Panc1 (cell line): ENCODE results near the gene CCN6.

Experiments used
- POLR2AphosphoS5 ChIP-seq: IDR thresholded peaks from 2 replicates; pipeline ENCODE4 v1.6.1; 2012; ENCODE audit warnings: mild to moderate bottlenecking, low read depth, low read length, moderate library complexity
- TF ChIP-seq, protein P1 (sequence below): fragments of 450-650 bp; IDR thresholded peaks from 2 replicates; pipeline ENCODE4 v1.5.1; 2017; ENCODE audit warnings: mild to moderate bottlenecking

DNA sequence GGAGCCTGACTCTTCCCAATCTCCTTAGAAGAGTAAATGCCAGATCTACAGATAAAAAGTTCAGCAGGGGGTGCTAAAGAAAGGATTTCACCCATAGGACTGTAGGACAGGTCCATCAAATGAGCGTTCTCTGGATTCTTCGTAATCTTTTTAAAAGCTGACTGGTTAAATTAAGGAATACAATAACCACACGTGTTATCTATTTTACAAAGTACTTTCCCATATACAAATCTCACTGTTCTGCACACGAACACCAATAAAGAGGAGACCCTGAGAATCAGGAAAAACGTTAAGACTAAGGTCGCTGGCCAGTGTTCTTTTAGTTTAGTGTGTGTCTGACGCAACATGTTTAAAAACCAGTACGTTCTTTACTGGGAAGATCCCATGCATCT lies 32.8 kb downstream of the CCN6 start:
- TF ChIP-seq, protein P1, sequence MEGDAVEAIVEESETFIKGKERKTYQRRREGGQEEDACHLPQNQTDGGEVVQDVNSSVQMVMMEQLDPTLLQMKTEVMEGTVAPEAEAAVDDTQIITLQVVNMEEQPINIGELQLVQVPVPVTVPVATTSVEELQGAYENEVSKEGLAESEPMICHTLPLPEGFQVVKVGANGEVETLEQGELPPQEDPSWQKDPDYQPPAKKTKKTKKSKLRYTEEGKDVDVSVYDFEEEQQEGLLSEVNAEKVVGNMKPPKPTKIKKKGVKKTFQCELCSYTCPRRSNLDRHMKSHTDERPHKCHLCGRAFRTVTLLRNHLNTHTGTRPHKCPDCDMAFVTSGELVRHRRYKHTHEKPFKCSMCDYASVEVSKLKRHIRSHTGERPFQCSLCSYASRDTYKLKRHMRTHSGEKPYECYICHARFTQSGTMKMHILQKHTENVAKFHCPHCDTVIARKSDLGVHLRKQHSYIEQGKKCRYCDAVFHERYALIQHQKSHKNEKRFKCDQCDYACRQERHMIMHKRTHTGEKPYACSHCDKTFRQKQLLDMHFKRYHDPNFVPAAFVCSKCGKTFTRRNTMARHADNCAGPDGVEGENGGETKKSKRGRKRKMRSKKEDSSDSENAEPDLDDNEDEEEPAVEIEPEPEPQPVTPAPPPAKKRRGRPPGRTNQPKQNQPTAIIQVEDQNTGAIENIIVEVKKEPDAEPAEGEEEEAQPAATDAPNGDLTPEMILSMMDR, result no peak; the same call in 1 of the 2 replicates
- no peak for TF ChIP-seq POLR2AphosphoS5
